AG09309 (cell line): ENCODE results near the gene APCDD1L.

Experiments used
- DNase-seq: peaks from one replicate; pipeline ENCODE4 v3.0.0-alpha.2; 2010; ENCODE audit warnings: low read depth
- H3K4me3 ChIP-seq: 2 replicates; pipeline ENCODE4 v1.5.1; 2011; ENCODE audit warnings: mild to moderate bottlenecking, low read depth, low read length, moderate library complexity; ENCODE audit not compliant: control insufficient read depth
- TF ChIP-seq, protein P1 (sequence below): IDR thresholded peaks from 2 replicates; pipeline ENCODE4 v1.5.1; 2011; ENCODE audit warnings: mild to moderate bottlenecking, low read depth, low read length, inconsistent platforms; ENCODE audit not compliant: insufficient read depth, control insufficient read depth; ENCODE audit errors: missing control alignments

APCDD1L gene

DNA sequence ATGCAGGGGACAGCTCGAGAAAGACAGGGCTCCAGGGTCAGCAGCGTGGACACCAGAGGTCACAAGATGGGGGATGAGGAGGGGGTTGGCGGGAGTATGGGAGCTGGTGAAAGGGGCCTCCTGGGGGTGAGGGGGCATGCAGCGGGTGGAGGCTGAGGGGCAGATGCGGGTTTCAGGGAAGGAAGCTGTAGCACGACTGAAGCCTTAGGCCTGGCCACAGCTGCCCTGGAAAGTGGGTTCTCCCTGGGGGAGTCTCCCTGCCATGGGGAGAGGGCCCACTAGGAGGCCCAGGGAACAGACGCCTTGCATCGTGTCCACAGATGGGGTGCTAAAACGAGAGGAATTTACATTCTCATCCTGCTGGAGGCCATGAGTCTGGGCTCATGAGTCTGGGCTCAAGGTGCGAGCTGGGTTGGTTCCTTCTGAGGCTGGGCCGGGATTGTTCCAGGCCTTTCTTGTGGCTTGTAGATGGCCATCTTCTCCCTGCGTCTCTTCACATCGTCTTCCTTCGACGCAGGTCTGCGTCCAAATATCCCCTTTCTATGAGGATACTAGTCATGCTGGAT is 18.0 kb downstream of the APCDD1L start:
- H3K4me3 ChIP-seq, result no peak overlapping the region
- TF ChIP-seq, protein P1, sequence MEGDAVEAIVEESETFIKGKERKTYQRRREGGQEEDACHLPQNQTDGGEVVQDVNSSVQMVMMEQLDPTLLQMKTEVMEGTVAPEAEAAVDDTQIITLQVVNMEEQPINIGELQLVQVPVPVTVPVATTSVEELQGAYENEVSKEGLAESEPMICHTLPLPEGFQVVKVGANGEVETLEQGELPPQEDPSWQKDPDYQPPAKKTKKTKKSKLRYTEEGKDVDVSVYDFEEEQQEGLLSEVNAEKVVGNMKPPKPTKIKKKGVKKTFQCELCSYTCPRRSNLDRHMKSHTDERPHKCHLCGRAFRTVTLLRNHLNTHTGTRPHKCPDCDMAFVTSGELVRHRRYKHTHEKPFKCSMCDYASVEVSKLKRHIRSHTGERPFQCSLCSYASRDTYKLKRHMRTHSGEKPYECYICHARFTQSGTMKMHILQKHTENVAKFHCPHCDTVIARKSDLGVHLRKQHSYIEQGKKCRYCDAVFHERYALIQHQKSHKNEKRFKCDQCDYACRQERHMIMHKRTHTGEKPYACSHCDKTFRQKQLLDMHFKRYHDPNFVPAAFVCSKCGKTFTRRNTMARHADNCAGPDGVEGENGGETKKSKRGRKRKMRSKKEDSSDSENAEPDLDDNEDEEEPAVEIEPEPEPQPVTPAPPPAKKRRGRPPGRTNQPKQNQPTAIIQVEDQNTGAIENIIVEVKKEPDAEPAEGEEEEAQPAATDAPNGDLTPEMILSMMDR, result no peak
- no peak for DNase-seq

DNA sequence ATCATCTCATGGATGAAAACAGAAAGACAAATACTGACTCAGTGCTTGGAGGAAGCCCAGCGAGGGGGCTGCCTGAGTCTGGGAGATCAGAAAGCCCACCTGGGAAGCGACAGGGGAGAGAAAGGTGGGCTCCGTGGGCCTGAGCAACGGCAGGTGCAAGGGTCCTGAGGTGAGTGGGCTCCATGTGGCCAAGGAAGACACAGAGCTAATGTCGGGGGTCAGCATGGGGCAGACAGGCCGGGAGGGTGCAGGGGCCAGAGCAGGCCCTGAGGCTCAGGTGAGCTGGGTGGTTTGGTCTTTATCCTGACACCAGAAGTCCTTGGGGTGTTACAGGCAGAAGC is 18.8 kb downstream of the APCDD1L start:
- H3K4me3 ChIP-seq, result no peak overlapping the region
- DNase-seq, result no peak
- TF ChIP-seq, protein P1, result no peak

DNA sequence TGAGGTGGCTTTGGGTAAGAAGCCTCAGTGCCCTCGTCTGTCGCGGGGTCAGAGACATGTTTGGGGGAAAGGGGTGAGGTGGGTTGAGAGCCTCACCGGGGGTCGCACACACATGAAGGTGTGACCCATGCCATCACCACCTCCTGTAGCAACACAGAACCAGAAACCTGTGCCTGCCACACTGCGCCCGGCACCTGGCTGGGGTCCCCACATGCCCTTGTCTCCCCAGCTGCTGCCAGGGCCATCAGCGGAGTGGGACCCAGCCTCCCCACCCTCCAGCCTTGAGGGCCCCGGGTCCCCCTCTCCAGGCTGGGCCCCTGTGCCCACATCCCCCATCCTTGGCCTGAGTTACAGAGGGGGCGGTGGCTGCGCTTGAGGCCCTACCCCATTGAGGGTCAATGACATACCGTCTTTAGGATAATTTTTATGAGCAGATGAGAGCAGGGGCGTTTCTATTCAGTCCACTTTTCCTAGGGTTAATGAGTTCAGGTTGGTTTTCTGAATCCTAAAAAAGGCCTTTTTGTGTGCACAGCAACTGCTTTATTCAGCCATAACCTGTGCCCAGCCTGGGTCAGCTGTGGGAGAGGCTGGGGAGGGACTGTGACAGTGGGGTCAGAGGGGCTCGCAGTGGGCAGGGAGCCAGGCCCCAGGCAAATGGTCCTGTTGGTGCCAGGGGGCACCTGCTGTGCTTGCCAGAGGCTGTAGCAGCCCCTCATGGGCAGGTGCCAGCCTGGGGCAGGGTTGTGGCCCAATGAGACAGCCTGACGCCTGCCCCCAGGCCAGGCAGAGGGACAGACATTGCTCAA is 19.4 kb downstream of the APCDD1L start:
- no peak for DNase-seq
- TF ChIP-seq, protein P1, result no peak
- H3K4me3 ChIP-seq, result no peak overlapping the region

DNA sequence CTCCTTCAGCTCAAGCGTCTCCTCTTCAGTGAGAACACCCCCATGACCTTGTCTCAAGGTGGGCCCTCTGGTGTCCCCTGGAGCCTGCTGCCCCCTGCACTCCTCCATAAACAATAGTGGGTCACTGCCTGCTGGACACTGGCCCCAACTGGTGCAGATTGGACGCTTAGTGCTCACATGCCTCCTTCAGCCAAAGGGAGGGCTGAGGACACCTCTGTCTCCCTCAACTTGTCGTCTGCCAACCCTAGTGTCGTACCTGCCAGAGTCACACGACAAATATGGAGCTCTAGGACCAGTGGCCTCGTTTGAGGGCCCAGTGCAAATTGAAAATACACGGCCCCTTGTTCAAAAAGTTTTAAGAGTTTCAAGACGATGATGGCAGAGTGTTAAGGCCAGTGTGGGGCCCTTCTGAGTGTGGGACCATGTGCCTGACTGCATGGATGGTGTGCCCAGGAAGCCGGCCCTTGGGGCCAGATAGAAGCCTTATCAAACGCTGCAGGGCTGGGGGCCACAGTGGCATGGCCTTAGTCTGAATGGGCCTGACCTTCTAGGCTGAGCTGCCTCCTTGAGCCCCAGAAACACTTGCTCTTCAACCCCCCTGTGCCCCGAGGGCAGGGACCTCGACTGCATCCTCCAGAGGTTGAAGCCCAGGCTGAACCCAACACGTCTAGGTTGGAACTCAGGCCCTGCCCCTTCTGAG is 20.1 kb downstream of the APCDD1L start:
- TF ChIP-seq, protein P1, result no peak
- H3K4me3 ChIP-seq, result no peak overlapping the region
- DNase-seq, result no peak

DNA sequence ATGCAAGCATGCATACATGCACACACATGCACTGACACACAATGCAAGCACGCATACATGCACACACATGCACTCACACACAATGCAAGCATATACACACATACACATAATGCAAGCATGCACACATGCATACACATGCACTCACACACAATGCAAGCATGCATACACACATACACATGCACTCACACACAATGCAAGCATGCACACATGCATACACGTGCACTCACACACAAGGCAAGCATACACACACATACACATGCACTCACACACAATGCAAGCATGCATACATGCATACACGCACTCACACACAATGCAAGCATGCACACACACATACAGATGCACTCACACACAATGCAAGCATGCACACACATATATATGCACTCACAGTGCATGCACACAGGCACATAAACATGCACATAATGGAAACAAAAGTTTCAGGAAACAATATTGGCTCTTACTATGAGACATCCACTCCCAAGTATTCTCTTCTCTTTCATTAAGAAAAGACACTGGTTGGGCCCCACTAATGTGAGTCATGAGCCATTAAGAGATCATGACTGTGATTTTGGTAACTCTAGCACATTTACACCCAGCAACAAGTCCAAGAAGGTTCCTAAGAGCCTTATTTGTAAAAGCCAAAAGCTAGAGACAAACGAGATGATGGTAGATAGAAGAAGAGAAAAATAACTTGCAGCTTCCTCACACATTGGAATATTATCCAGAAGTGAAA is 22.2 kb downstream of the APCDD1L start:
- no peak overlapping the region for H3K4me3 ChIP-seq
- TF ChIP-seq, protein P1, result no peak

DNA sequence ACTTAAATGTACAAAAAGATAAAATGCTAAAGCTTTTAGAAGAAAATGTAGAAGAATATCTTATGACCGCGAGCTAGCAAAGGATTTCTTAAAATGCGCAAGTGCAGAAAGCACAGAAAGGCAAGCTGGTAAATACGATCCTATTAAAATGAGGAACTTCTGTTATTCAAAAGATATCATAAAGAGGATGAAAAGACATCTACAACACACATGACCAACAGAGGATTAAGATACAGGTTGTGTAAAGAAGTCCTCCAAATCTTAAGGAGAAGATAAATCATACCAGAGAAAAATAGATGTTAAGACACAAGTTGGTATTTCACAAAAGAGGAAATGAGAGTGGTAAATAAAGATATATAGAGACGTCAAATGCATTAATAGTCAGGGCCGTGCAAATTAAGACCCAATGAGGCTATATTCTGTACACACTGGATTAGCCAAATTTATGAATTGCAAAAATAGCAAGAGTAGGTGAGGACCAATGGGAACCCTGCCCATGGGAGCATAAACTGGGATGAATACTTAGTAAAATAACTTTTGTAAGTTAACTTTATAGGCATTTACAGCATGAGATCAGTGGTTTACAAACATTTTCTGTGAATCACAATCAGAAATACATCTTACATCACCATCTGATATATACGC is 23.0 kb downstream of the APCDD1L start:
- no peak overlapping the region for H3K4me3 ChIP-seq
- DNase-seq, result no peak
- TF ChIP-seq, protein P1, result no peak

More for the DNA sequence above, 22.2 kb downstream of the APCDD1L start:
- DNase-seq, result no peak
